ENCODE results near the gene CCS.

DNA sequence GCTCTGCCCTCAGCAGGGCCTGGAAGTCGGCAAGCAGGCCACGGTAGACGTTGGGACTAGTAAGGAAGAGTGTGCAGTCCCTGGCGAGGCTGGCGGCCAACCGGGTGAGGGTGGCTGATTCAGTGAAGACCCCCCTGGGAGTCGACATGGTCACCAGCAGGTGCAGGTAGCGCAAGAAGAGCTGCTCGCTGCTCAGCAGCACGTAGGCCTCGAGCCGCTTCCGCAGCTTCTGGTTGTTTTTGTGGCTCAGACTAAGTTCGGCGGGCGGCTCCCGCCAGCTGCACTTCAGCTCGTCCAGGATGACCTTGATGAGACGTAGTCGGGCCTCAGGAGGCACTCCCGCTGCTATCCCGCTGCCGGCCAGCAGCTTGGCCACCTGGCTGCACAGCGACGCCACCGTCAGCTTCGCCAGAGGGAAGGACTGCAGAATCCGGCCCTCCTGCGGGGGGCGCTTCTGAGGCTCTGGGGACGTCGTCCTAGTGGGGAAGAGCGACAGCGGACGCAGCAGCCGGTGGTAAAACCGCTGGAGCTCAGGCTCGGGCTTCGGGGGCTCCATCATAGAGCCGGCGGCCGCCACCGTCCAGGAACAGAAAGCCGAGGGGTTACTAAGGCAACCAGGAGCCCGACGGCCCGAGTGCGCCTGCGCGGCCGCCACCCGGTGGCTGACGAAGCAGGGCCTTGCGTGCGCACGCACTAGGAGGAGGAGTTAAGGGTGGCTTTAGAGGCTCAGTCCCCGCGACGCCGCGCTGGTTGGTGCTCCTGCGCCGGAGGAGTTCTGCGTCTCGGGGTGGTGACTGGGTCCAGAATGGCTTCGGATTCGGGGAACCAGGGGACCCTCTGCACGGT, at the start of gene CCS, which contains the start of gene CCDC87:
- TF ChIP-seq, protein P1, sequence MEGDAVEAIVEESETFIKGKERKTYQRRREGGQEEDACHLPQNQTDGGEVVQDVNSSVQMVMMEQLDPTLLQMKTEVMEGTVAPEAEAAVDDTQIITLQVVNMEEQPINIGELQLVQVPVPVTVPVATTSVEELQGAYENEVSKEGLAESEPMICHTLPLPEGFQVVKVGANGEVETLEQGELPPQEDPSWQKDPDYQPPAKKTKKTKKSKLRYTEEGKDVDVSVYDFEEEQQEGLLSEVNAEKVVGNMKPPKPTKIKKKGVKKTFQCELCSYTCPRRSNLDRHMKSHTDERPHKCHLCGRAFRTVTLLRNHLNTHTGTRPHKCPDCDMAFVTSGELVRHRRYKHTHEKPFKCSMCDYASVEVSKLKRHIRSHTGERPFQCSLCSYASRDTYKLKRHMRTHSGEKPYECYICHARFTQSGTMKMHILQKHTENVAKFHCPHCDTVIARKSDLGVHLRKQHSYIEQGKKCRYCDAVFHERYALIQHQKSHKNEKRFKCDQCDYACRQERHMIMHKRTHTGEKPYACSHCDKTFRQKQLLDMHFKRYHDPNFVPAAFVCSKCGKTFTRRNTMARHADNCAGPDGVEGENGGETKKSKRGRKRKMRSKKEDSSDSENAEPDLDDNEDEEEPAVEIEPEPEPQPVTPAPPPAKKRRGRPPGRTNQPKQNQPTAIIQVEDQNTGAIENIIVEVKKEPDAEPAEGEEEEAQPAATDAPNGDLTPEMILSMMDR (IDR thresholded peaks at IDR 0.05 in 8 of 11, conservative IDR thresholded peaks at IDR 0.05 in 3 of 11): peak; percentile 57 to 89 (median 68)
- peak in 2 of 3 donors; percentile 72 to 92 for TF ChIP-seq POLR2A (IDR thresholded peaks at IDR 0.05)
- TF ChIP-seq POLR2AphosphoS5 (IDR thresholded peaks at IDR 0.05): peak; percentile 97 to 99 (median 99)

Data from spleen (tissue), 7 donors.